Brain pericyte (primary cell): ENCODE results near the gene DIP2A.

Experiments
- DNase-seq: peaks from one replicate; pipeline ENCODE4 v3.0.0-alpha.2; 2012; ENCODE audit warnings: low read depth, low spot score

Gene DIP2A

DNA sequence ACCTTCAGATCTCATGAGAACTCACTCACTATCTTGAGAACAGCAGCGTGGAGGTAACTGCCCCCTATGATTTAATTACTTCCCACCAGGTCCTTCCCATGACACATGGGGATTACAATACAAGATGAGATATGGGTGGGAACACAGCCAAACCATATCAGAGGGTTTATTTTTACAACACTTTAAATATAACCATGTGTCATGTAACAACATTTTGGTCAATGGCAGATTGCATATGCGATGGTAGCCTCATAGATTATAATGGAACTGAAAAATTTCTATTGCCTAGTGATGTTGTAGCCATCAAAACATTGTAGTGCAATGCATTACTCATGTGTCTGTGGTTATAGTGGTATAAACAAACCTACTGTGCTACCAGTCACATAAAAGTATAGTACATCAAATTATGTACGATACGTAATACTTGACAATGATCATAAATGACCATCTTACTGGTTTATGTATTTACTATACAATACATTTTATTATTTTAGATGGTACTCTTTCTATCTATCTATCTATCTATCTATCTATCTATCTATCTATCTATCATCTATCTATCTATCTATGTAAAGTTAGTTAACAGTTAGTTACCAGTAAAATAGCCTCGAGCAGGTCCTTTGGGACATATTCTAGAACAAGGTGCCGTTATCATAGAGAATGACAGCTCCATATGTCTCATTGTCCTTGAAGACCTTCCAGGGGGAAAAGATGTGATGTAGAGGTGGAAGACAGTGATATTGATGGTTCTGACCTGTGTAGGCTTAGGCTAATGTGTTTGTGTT, 158.8 kb downstream of the DIP2A start:
- no peak for DNase-seq

- DNase-seq: no peak
Observed at GRCh38 chr21:46618738-46619379, 160.2 kb downstream of the DIP2A start.
